SK-N-SH treated with all-trans-retinoic acid at 6 μM for 48 hours (cell line): Measurements from ENCODE around the gene COL19A1.

Source experiments
- ATAC-seq: fragments of 200-7000 bp; cut with Tn5 transposase; 3 replicates; pipeline ENCODE4 v1.9.1; 2020; ENCODE audit warnings: mild to moderate bottlenecking, moderate library complexity
- ARNTL ChIP-seq: fragments of 450-650 bp; formaldehyde crosslinking; IDR thresholded peaks from 2 replicates; pipeline ENCODE4 v1.5.0; 2020; ENCODE audit warnings: low read depth, mild to moderate bottlenecking, moderate library complexity, borderline replicate concordance
- CREB5 ChIP-seq: fragments of 250-450 bp; sonication (Bioruptor Pico); IDR thresholded peaks from 2 replicates; pipeline ENCODE4 v1.5.1; 2020; ENCODE audit warnings: low read depth, mild to moderate bottlenecking, moderate library complexity
- CSDC2 ChIP-seq: fragments of 250-450 bp; sonication (Bioruptor Pico); IDR thresholded peaks from 2 replicates; pipeline ENCODE4 v1.5.0; 2020; ENCODE audit warnings: mild to moderate bottlenecking, moderate library complexity
- CSRNP3 ChIP-seq: fragments of 250-450 bp; sonication (Bioruptor Pico); IDR thresholded peaks from 2 replicates; pipeline ENCODE4 v1.5.1; 2021; ENCODE audit warnings: mild to moderate bottlenecking, moderate library complexity
- GLIS3 ChIP-seq: fragments of 250-450 bp; sonication (Bioruptor Pico); IDR thresholded peaks from 2 replicates; pipeline ENCODE4 v1.5.0; 2020; ENCODE audit warnings: mild to moderate bottlenecking, moderate library complexity
- ISL1 ChIP-seq: fragments of 250-450 bp; sonication (Bioruptor Pico); IDR thresholded peaks from 2 replicates; pipeline ENCODE4 v2.1.2; 2022; ENCODE audit warnings: mild to moderate bottlenecking, moderate library complexity
- OSR1 ChIP-seq: fragments of 250-450 bp; sonication (Bioruptor Pico); IDR thresholded peaks from 2 replicates; pipeline ENCODE4 v1.8.0; 2022; ENCODE audit warnings: moderate library complexity, mild to moderate bottlenecking, inconsistent platforms
- PATZ1 ChIP-seq: fragments of 250-450 bp; sonication (Bioruptor Pico); IDR thresholded peaks from 2 replicates; pipeline ENCODE4 v1.8.0; 2020; ENCODE audit warnings: mild to moderate bottlenecking, moderate library complexity, borderline replicate concordance
- POU6F1 ChIP-seq: fragments of 250-450 bp; sonication (Bioruptor Pico); IDR thresholded peaks from 2 replicates; pipeline ENCODE4 v1.8.0; 2021; ENCODE audit warnings: low read depth, mild to moderate bottlenecking, moderate library complexity, borderline replicate concordance
- PPARA ChIP-seq: fragments of 250-450 bp; sonication (Bioruptor Pico); IDR thresholded peaks from 2 replicates; pipeline ENCODE4 v1.5.0; 2020; ENCODE audit warnings: mild to moderate bottlenecking, borderline replicate concordance
- RARB ChIP-seq: fragments of 250-450 bp; sonication (Bioruptor Pico); IDR thresholded peaks from 2 replicates; pipeline ENCODE4 v1.8.0; 2021; ENCODE audit warnings: mild to moderate bottlenecking, moderate library complexity
- SNAI2 ChIP-seq: fragments of 250-450 bp; sonication (Bioruptor Pico); IDR thresholded peaks from 2 replicates; pipeline ENCODE4 v1.5.0; 2020; ENCODE audit warnings: mild to moderate bottlenecking, moderate library complexity
- TCF4 ChIP-seq: fragments of 250-450 bp; sonication (Bioruptor Pico); IDR thresholded peaks from 2 replicates; pipeline ENCODE4 v1.8.0; 2021; ENCODE audit warnings: mild to moderate bottlenecking, moderate library complexity, borderline replicate concordance
- TOX ChIP-seq: fragments of 250-450 bp; sonication (Bioruptor Pico); IDR thresholded peaks from 2 replicates; pipeline ENCODE4 v1.8.0; 2021; ENCODE audit warnings: mild to moderate bottlenecking, moderate library complexity, borderline replicate concordance
- TSHZ2 ChIP-seq: fragments of 250-450 bp; sonication (Bioruptor Pico); IDR thresholded peaks from 2 replicates; pipeline ENCODE4 v1.5.0; 2020; ENCODE audit warnings: mild to moderate bottlenecking, moderate library complexity
- ZC3H10 ChIP-seq: fragments of 250-450 bp; sonication (Bioruptor Pico); IDR thresholded peaks from 2 replicates; pipeline ENCODE4 v1.5.1; 2021; ENCODE audit warnings: mild to moderate bottlenecking, moderate library complexity
- ZFP3 ChIP-seq: fragments of 250-450 bp; sonication (Bioruptor Pico); IDR thresholded peaks from 2 replicates; pipeline ENCODE4 v1.5.0; 2020; ENCODE audit warnings: mild to moderate bottlenecking, moderate library complexity
- ZFP30 ChIP-seq: fragments of 450-650 bp; formaldehyde crosslinking; IDR thresholded peaks from 2 replicates; pipeline ENCODE4 v1.5.0; 2022; ENCODE audit warnings: mild to moderate bottlenecking, moderate library complexity

The COL19A1 gene

GRCh38 chr6:70119218-70119835 is 253.0 kb downstream of the COL19A1 start:
- no peak for ATAC-seq
- TF ChIP-seq ISL1 = no peak
- TF ChIP-seq ZC3H10 (CRISPR knock-in tag) = no peak
- TF ChIP-seq TSHZ2 (CRISPR knock-in tag) = no peak
- no peak for TF ChIP-seq CSRNP3 (CRISPR knock-in tag)
- TF ChIP-seq CREB5 (CRISPR knock-in tag) = no peak
- no peak for TF ChIP-seq PPARA (CRISPR knock-in tag)
- TF ChIP-seq CSDC2 (CRISPR knock-in tag) = no peak
- TF ChIP-seq PATZ1 (CRISPR knock-in tag) = no peak
- no peak for TF ChIP-seq SNAI2 (CRISPR knock-in tag)
- TF ChIP-seq ZFP30 (CRISPR knock-in tag) = no peak
- no peak for TF ChIP-seq ARNTL
- no peak for TF ChIP-seq ZFP3 (CRISPR knock-in tag)
- TF ChIP-seq TCF4 (CRISPR knock-in tag) = no peak
- no peak for TF ChIP-seq TOX (CRISPR knock-in tag)
- no peak for TF ChIP-seq RARB (CRISPR knock-in tag)
- TF ChIP-seq, all 23 proteins: peak for 0

GRCh38 chr6:70124443-70124842 is 258.1 kb downstream of the COL19A1 start:
- TF ChIP-seq PPARA (CRISPR knock-in tag) = no peak
- no peak for TF ChIP-seq TSHZ2 (CRISPR knock-in tag)
- no peak for TF ChIP-seq GLIS3
- no peak for TF ChIP-seq OSR1 (CRISPR knock-in tag)
- TF ChIP-seq POU6F1 (CRISPR knock-in tag) = no peak
- no peak for TF ChIP-seq ARNTL
- no peak for TF ChIP-seq CREB5 (CRISPR knock-in tag)
- TF ChIP-seq TCF4 (CRISPR knock-in tag) = no peak
- no peak for TF ChIP-seq ZFP30 (CRISPR knock-in tag)
- ATAC-seq = no peak
